ENCODE data around the gene EGR1.

DNA sequence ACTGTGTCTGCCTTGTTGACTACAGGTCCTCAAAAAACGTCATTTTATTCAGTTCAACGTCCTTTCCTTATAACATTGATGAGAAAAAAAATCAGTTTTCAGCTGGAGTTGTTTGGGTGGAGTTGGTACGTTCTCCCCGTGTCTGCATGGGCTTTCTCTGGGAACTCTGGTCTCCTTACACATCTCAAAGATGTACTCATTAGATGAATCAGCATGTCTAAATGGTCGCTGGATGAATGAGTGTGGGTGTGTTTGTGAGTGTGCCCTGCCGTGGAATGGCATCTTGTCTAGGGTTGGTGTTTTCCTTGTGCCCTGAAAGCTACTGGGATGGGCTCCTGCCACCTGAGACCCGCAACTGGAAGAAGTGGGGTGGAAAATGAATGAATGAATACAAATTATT, 30.1 kb downstream of the EGR1 start:
- TF ChIP-seq, protein P1, sequence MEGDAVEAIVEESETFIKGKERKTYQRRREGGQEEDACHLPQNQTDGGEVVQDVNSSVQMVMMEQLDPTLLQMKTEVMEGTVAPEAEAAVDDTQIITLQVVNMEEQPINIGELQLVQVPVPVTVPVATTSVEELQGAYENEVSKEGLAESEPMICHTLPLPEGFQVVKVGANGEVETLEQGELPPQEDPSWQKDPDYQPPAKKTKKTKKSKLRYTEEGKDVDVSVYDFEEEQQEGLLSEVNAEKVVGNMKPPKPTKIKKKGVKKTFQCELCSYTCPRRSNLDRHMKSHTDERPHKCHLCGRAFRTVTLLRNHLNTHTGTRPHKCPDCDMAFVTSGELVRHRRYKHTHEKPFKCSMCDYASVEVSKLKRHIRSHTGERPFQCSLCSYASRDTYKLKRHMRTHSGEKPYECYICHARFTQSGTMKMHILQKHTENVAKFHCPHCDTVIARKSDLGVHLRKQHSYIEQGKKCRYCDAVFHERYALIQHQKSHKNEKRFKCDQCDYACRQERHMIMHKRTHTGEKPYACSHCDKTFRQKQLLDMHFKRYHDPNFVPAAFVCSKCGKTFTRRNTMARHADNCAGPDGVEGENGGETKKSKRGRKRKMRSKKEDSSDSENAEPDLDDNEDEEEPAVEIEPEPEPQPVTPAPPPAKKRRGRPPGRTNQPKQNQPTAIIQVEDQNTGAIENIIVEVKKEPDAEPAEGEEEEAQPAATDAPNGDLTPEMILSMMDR (IDR thresholded peaks at IDR 0.05) = no peak
- TF ChIP-seq EP300 (IDR thresholded peaks at IDR 0.05) = no peak
- no peak for TF ChIP-seq POLR2AphosphoS5 (IDR thresholded peaks at IDR 0.05)
- TF ChIP-seq POLR2A (IDR thresholded peaks at IDR 0.05) = no peak
